GM21526 (cell line): ENCODE results near the gene DCTN5.
"Not testable (repeated sequence)": the region's sequence is repeated elsewhere in the genome, so short reads cannot be mapped to it uniquely, and the experiment has no call there.

Source experiments
- ATAC-seq: cut with Tn5 transposase; IDR thresholded peaks from one replicate; pipeline ENCODE4 v1.9.1; 2021; ENCODE audit warnings: moderate library complexity; ENCODE audit not compliant: unreplicated experiment, low FRiP score

Gene DCTN5

GRCh38 chr16:23640931-23641765, at the start of gene DCTN5, which contains the start of gene PALB2:
DCTN5 (plus strand) TSS chr16:23641466; CDS start chr16:23641543, 77 bp downstream.
PALB2 (minus strand) TSS chr16:23641310; CDS start chr16:23641157, 153 bp downstream.
- peak; percentile 88 for ATAC-seq

- ATAC-seq = no peak
Measured at GRCh38 chr16:23594186-23594585, 47.1 kb upstream of the DCTN5 start.

- ATAC-seq = peak; percentile 5
Measured at GRCh38 chr16:23595246-23595950, 45.9 kb upstream of the DCTN5 start.

GRCh38 chr16:23595951-23596720, 45.1 kb upstream of the DCTN5 start, which contains the start of gene NDUFAB1:
NDUFAB1 (minus strand) TSS chr16:23596316; CDS start chr16:23596290, 26 bp downstream.
- peak; percentile 80 for ATAC-seq

- no peak for ATAC-seq
Measured at GRCh38 chr16:23597003-23597756, 44.1 kb upstream of the DCTN5 start.

- no peak for ATAC-seq
Measured at GRCh38 chr16:23607726-23608125, 33.5 kb upstream of the DCTN5 start.

GRCh38 chr16:23608194-23608593, 33.1 kb upstream of the DCTN5 start:
- ATAC-seq = no peak

- no peak for ATAC-seq
Measured at GRCh38 chr16:23609929-23610328, 31.3 kb upstream of the DCTN5 start.

GRCh38 chr16:23610905-23611304, 30.4 kb upstream of the DCTN5 start:
- not testable (repeated sequence) for ATAC-seq

- ATAC-seq = no peak
Measured at GRCh38 chr16:23611936-23612335, 29.3 kb upstream of the DCTN5 start.

GRCh38 chr16:23615805-23616204, 25.5 kb upstream of the DCTN5 start:
- no peak for ATAC-seq

GRCh38 chr16:23624092-23624491, 17.2 kb upstream of the DCTN5 start:
- ATAC-seq = no peak

- ATAC-seq = no peak
Measured at GRCh38 chr16:23629516-23629915, 11.8 kb upstream of the DCTN5 start.

- not testable (repeated sequence) for ATAC-seq
Measured at GRCh38 chr16:23631874-23632273, 9.4 kb upstream of the DCTN5 start.

- no peak for ATAC-seq
Measured at GRCh38 chr16:23634461-23635036, 6.7 kb upstream of the DCTN5 start.

GRCh38 chr16:23635958-23636357, 5.3 kb upstream of the DCTN5 start:
- no peak for ATAC-seq

GRCh38 chr16:23640615-23640930, 693 bp upstream of the DCTN5 start:
- ATAC-seq = no peak

- no peak for ATAC-seq
Measured at GRCh38 chr16:23642246-23642774, 1.0 kb downstream of the DCTN5 start.

- no peak for ATAC-seq
Measured at GRCh38 chr16:23650674-23651416, 9.6 kb downstream of the DCTN5 start.
